ENCODE results near the gene LPCAT1. TPM values are rescaled to one million over a fixed set of nuclear protein-coding genes. Genes with fewer than 3 reads are reported as not detected.

Gene LPCAT1
- total and polyA plus RNA-seq, 10 of the 15 experiments (the other 5 are each of a cell fraction or from before 2014, with no cell fraction given): 2.3 to 109 (median 72.7) TPM

GRCh38 chr5:1492757-1493156 is 31.0 kb downstream of the LPCAT1 start (continued):
- TF ChIP-seq CBFB (IDR thresholded peaks at IDR 0.05; ENCODE audit: low read depth) (no peak), GABPA (IDR thresholded peaks at IDR 0.05; ENCODE audit: low read depth) (no peak), GATAD2B (conservative IDR thresholded peaks at IDR 0.05; ENCODE audit: low read depth) (0 out of 2 replicates have a peak, but pooled peaks have one; percentile 41), SREBF1 (IDR thresholded peaks at IDR 0.05; ENCODE audit: low read length) (no peak), USF2 (IDR thresholded peaks at IDR 0.05; ENCODE audit: borderline replicate concordance, low read depth, low read length) (no peak), TAF1 (IDR thresholded peaks at IDR 0.05; ENCODE audit: borderline replicate concordance, low read depth, low read length) (no peak), SUPT20H (IDR thresholded peaks at IDR 0.05; ENCODE audit: borderline replicate concordance, control insufficient read depth, low read depth, low read length) (no peak), NFXL1 (IDR thresholded peaks at IDR 0.05; ENCODE audit: borderline replicate concordance) (no peak), SIN3A (IDR thresholded peaks at IDR 0.05; ENCODE audit: low read depth, low read length) (no peak), POLR2AphosphoS2 (IDR thresholded peaks at IDR 0.05; ENCODE audit: low read depth, low read length) (no peak), KAT2A (conservative IDR thresholded peaks at IDR 0.05; ENCODE audit: control insufficient read depth, low read depth, low read length) (no peak), LARP7 (IDR thresholded peaks at IDR 0.05) (0 out of 2 replicates have a peak, but pooled peaks have one; percentile 14), TARDBP (IDR thresholded peaks at IDR 0.05; ENCODE audit: borderline replicate concordance) (no peak), SRF (IDR thresholded peaks at IDR 0.05; ENCODE audit: low read depth in 2 of 2, low read length in 2 of 2) (no peak), ZNF24 (IDR thresholded peaks at IDR 0.05) (no peak), RELA (IDR thresholded peaks at IDR 0.05; ENCODE audit: borderline replicate concordance, partially characterized antibody) (no peak), NFYB (IDR thresholded peaks at IDR 0.05; ENCODE audit: insufficient read depth, low read depth, low read length) (no peak), CHD2 (IDR thresholded peaks at IDR 0.05; ENCODE audit: borderline replicate concordance, low read depth, low read length) (no peak), ATF7 (IDR thresholded peaks at IDR 0.05; ENCODE audit: low read depth) (0 out of 2 replicates have a peak, but pooled peaks have one; percentile 19), HDGF (IDR thresholded peaks at IDR 0.05) (peak; percentile 71; the same call in 1 of the 2 replicates), RAD21 (IDR thresholded peaks at IDR 0.05; ENCODE audit: insufficient read depth, low read depth, low read length) (no peak), HDAC2 (IDR thresholded peaks at IDR 0.05) (no peak)
- TF ChIP-seq, protein P1, sequence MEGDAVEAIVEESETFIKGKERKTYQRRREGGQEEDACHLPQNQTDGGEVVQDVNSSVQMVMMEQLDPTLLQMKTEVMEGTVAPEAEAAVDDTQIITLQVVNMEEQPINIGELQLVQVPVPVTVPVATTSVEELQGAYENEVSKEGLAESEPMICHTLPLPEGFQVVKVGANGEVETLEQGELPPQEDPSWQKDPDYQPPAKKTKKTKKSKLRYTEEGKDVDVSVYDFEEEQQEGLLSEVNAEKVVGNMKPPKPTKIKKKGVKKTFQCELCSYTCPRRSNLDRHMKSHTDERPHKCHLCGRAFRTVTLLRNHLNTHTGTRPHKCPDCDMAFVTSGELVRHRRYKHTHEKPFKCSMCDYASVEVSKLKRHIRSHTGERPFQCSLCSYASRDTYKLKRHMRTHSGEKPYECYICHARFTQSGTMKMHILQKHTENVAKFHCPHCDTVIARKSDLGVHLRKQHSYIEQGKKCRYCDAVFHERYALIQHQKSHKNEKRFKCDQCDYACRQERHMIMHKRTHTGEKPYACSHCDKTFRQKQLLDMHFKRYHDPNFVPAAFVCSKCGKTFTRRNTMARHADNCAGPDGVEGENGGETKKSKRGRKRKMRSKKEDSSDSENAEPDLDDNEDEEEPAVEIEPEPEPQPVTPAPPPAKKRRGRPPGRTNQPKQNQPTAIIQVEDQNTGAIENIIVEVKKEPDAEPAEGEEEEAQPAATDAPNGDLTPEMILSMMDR (IDR thresholded peaks at IDR 0.05 in 2 of 3, conservative IDR thresholded peaks at IDR 0.05 in 1 of 3; ENCODE audit: control insufficient read depth in 2 of 3, extremely low read depth in 1 of 3, insufficient read depth in 1 of 3, low read depth in 3 of 3, low read length in 3 of 3): 0 out of 6 replicates have a peak, but pooled peaks of 1 of the 3 experiments have one; percentile 0
- TF ChIP-seq, protein P2, sequence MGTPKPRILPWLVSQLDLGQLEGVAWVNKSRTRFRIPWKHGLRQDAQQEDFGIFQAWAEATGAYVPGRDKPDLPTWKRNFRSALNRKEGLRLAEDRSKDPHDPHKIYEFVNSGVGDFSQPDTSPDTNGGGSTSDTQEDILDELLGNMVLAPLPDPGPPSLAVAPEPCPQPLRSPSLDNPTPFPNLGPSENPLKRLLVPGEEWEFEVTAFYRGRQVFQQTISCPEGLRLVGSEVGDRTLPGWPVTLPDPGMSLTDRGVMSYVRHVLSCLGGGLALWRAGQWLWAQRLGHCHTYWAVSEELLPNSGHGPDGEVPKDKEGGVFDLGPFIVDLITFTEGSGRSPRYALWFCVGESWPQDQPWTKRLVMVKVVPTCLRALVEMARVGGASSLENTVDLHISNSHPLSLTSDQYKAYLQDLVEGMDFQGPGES (IDR thresholded peaks at IDR 0.05): no peak
- TF ChIP-seq, protein P3, sequence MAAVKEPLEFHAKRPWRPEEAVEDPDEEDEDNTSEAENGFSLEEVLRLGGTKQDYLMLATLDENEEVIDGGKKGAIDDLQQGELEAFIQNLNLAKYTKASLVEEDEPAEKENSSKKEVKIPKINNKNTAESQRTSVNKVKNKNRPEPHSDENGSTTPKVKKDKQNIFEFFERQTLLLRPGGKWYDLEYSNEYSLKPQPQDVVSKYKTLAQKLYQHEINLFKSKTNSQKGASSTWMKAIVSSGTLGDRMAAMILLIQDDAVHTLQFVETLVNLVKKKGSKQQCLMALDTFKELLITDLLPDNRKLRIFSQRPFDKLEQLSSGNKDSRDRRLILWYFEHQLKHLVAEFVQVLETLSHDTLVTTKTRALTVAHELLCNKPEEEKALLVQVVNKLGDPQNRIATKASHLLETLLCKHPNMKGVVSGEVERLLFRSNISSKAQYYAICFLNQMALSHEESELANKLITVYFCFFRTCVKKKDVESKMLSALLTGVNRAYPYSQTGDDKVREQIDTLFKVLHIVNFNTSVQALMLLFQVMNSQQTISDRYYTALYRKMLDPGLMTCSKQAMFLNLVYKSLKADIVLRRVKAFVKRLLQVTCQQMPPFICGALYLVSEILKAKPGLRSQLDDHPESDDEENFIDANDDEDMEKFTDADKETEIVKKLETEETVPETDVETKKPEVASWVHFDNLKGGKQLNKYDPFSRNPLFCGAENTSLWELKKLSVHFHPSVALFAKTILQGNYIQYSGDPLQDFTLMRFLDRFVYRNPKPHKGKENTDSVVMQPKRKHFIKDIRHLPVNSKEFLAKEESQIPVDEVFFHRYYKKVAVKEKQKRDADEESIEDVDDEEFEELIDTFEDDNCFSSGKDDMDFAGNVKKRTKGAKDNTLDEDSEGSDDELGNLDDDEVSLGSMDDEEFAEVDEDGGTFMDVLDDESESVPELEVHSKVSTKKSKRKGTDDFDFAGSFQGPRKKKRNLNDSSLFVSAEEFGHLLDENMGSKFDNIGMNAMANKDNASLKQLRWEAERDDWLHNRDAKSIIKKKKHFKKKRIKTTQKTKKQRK (IDR thresholded peaks at IDR 0.05; ENCODE audit: low read depth, low read length): no peak
